ENCODE results near the gene KLHL24.
A peak's percentile ranks its signal among the peaks of the same experiment; 100 is the strongest.
"Not testable (repeated sequence)": the region's sequence is repeated elsewhere in the genome, so short reads cannot be mapped to it uniquely, and the experiment has no call there.

Gene KLHL24, protein sequence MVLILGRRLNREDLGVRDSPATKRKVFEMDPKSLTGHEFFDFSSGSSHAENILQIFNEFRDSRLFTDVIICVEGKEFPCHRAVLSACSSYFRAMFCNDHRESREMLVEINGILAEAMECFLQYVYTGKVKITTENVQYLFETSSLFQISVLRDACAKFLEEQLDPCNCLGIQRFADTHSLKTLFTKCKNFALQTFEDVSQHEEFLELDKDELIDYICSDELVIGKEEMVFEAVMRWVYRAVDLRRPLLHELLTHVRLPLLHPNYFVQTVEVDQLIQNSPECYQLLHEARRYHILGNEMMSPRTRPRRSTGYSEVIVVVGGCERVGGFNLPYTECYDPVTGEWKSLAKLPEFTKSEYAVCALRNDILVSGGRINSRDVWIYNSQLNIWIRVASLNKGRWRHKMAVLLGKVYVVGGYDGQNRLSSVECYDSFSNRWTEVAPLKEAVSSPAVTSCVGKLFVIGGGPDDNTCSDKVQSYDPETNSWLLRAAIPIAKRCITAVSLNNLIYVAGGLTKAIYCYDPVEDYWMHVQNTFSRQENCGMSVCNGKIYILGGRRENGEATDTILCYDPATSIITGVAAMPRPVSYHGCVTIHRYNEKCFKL
- total RNA-seq, result 94.5 to 143 (median 138) reads per million in 4 donors

DNA sequence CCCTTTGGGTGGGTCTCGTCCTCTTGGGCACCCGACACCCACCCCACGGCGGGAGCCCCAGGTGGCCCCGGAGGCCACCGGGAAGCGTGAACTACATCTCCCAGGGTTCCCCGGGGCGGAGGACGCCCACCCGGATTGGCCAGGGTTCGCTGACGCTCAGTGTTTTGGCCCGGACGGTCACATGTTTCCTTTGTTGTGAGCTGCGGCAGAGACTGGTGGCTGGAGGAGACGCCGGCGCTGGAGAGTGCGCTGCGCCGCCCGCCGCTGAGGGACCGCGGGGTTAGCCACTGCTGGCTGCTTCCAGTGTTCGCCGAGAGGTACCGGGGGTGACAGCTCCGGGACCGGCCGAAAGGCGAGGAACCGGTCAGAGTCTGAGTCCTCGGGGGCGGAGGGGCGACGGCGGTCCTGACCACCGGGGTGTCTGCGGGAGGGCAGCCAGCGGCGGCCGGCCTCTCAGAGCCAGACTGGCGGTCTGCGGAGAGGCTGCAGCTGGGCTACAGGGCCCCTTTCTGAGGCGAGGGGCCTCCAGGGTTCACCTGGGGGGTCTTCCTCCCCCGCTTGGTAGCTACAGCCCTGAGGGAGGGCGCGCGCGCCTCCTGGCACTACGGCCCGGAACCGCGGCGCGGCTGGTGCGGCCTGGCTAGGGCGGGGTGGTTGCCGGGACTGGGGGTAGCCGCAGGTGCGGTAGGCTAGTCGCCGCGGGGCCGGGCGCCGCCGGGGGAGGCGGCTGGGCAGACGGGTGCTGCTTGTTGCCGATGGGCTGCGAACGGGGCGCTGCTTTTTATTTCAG lies at the start of gene KLHL24:
Gene KLHL24 (plus strand): TSS at position 193 of the 790 bp plus-strand sequence. CDS start 14,734 bp downstream, outside the sequence.
- peak; percentile 78 to 90 (median 87) for DNase-seq

- DNase-seq, result peak in 1 of 5 donors; percentile 55
Observed at GRCh38 chr3:183586477-183586876, 48.9 kb upstream of the KLHL24 start.

DNA sequence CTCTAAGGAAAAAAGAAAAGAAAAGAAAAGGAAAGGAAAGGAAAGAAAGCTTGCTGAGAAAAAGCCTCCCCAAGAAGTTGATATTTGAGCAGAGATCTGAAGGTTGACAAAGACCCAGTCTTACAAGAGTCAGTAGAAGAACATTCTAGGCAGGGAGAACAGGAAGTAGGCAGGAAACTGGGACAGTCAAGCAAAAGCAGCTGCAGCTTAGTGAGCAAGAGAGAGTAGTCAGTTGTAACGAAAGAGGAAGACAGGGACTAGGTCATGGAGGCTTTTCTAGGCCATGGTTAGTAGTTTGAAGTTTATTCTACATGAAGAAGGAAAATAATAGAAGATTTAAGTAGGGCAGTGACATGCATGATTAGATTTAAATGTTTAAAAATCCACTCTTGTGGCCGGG lies 48.1 kb upstream of the KLHL24 start:
- peak in 1 of 5 donors; percentile 41 for DNase-seq

DNA sequence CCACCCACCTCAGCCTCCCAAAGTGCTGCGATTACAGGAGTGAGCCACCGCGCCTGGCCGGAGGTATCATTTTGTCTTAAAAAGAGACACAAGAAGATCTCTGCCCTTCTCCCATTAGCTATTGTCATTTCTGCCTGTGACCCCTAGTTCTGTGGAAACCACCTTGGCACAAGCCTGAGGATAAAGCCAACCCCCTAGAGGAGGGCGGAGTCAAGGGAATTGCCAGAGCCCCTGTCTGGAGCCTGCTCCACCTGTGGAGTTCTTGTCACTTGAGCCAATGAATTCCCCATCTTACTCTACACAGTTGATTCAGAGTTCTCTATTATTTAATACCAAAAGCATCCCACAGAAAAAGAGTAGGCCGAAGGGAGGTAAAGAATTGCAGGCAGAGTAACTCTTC lies 45.0 kb upstream of the KLHL24 start:
- no peak for DNase-seq

- peak in 1 of 5 donors; percentile 54 for DNase-seq
Observed at GRCh38 chr3:183591881-183592521, 43.4 kb upstream of the KLHL24 start.

GRCh38 chr3:183592821-183593220 lies 42.6 kb upstream of the KLHL24 start:
- no peak for DNase-seq

DNA sequence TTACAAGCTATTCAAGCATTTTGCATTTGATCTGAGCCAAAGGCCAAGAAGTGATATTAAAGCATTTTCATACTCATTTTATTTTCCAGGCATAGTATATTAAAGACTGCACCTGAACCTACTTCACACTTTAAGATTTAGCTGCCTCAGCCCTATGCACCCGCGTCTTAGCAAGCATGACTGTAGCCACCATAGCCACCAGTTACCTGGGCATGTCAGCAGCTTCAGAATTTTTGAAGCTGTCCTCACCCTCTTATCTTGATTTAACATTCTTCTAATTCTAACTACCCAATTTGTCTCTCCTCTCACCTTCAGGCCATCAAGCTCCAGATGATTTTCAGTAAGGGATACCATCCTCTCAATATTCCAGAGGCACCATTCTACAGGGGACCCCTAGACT lies 40.8 kb upstream of the KLHL24 start:
- no peak for DNase-seq

DNA sequence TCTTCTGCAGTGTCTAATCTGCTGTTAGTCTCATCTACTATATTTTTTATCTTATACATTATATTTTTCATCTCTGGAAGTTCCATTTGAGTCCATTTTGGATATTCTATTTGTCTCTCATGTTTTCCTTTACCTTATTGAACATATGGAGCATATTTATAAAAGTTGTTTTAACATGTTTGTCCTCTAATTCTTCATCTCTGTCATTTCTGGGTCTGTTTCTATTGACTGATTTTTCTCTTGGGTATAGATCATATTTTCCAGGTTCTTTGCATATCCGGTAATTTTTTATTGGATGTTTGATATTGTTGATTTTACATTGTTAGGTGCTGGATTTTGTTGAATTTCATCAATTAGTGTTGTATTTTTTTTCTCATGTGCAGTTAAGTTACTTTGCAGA lies 37.5 kb upstream of the KLHL24 start:
- DNase-seq, result no peak

DNA sequence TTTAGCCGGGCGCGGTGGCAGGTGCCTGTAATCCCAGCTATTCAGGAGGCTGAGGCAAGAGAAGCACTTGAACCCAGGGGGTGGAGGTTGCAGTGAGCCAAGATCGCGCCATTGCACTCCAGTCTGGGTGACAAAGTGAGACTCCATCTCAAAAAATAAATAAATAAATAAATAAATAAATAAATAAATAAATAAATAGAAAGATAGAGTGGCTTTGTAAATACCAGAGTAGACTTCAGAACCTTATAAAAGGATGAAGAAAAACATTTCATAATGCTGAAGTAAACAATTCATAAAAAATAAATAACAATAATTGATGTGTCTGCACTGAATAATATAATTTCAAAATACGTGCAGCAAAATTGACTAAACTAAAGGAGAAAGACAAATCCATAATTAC lies 24.1 kb upstream of the KLHL24 start:
- not testable (repeated sequence) for DNase-seq

- no peak for DNase-seq
Observed at GRCh38 chr3:183613366-183614285, 21.8 kb upstream of the KLHL24 start.

- no peak for DNase-seq
Observed at GRCh38 chr3:183618542-183618941, 16.9 kb upstream of the KLHL24 start.

- DNase-seq, result no peak
Observed at GRCh38 chr3:183619010-183619409, 16.4 kb upstream of the KLHL24 start.

- no peak for DNase-seq
Observed at GRCh38 chr3:183619624-183620251, 15.7 kb upstream of the KLHL24 start.

- no peak for DNase-seq
Observed at GRCh38 chr3:183620252-183620628, 15.2 kb upstream of the KLHL24 start.

GRCh38 chr3:183622473-183622872 lies 12.9 kb upstream of the KLHL24 start:
- not testable (repeated sequence) for DNase-seq

DNA sequence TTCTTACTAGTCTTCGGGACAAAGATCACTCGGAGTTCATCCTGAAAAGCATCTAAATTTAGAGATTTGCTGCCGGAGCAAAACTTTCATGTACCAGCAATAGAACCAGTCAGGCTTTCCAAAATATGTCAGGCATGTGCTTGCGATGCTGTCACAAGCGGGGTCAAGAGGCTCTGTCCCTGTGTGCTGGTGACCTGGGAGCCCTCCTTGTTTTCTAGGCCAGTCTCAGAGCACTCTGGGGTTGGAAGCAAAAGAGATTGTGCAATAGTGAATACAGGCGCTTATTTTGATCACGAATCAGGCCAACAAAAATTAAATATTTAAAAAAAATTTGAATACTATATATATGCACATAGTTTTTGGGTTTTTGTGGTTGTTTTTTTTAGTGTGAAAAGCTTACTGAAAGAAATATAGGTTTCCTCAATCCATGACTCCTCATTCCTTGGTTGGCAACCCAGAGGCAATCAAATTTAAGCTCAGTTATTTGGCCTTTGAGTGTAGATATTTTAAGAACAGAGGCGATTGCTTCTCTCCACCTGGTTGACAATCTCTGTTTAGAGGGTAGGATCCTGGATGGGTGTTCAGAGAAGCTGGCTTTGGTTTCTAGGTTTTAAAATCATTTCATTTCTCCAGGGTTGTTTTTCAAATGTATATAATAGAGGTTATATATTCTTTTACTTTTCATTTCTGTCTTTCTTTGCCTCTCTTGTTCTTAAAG lies 8.4 kb upstream of the KLHL24 start:
- DNase-seq, result no peak

GRCh38 chr3:183629546-183630301 lies 5.7 kb upstream of the KLHL24 start:
- DNase-seq, result no peak

- DNase-seq, result no peak
Observed at GRCh38 chr3:183631715-183632114, 3.7 kb upstream of the KLHL24 start.

GRCh38 chr3:183632725-183633124 lies 2.7 kb upstream of the KLHL24 start:
- not testable (repeated sequence) for DNase-seq

DNA sequence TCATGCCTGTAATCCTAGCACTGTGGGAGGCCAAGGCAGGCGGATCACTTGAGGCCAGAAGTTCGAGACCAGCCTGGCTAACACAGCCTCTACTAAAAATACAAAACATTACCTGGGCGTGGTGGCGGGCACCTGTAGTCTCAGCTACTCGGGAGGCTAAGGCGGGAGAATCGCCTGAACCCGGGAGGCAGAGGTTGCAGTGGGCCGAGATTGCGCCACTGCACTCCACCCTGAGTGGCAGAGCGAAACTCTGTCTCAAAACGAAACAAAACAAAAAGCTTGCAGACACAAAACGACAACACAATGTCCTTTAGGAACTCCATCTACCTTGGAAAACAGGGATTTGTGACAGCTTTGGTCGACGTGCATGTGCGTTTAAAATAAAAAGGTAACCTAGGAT lies 716 bp upstream of the KLHL24 start:
- DNase-seq, result no peak
